GM12891 (cell line): Measurements from ENCODE around the gene PIK3R1.

Experiments
- PAX5 ChIP-seq: IDR thresholded peaks from 2 replicates; pipeline ENCODE4 v1.6.1; 2011; ENCODE audit warnings: low read length, moderate library complexity, mild to moderate bottlenecking; ENCODE audit not compliant: insufficient read depth, severe bottlenecking
- POLR2A ChIP-seq: IDR thresholded peaks from 2 replicates; pipeline ENCODE4 v1.6.1; 2011; ENCODE audit warnings: low read depth, low read length, control low read depth
- POLR2AphosphoS5 ChIP-seq: IDR thresholded peaks from 2 replicates; pipeline ENCODE4 v1.6.1; 2011; ENCODE audit warnings: low read depth, low read length, control low read depth
- POU2F2 ChIP-seq: IDR thresholded peaks from 2 replicates; pipeline ENCODE4 v1.6.1; 2011; ENCODE audit warnings: low read depth, mild to moderate bottlenecking, control low read depth, low read length, moderate library complexity
- SPI1 ChIP-seq: IDR thresholded peaks from 2 replicates; pipeline ENCODE4 v1.6.1; 2011; ENCODE audit warnings: low read depth, low read length, control low read depth
- TAF1 ChIP-seq: IDR thresholded peaks from 2 replicates; pipeline ENCODE4 v1.6.1; 2011; ENCODE audit warnings: low read depth, low read length, control low read depth

DNA sequence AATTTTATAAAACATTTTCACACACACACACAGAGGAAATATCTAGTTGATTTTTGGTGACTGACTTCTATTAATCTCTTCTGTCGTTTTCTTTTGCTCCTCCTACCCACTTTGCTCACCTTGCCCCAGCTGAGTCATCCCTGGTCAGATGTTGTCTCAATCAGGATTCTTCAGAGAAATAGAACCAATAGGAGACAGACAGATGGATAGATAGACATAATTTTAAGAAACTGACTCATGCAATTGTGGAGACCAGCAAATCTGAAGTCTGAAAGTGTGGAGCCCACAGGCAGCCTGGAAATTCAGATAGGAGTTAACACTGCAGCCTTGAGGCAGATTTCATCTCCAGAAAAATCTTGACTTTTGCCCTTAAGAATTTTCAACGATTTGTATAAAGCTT lies 37.0 kb upstream of the PIK3R1 start:
- TF ChIP-seq POLR2A, result no peak
- TF ChIP-seq POLR2AphosphoS5, result no peak
- TF ChIP-seq TAF1, result no peak
- no peak for TF ChIP-seq SPI1
- no peak for TF ChIP-seq POU2F2
- no peak for TF ChIP-seq PAX5
